HepG2 (cell line): ENCODE measurements around the gene SYNC. TPM values are rescaled to one million over a fixed set of nuclear protein-coding genes. Genes with fewer than 3 reads are reported as not detected.

Source experiments
- DPF2 ChIP-seq: sonication (generic); formaldehyde crosslinking; IDR thresholded peaks from 2 replicates; pipeline ENCODE4 v1.4.0; 2020; ENCODE audit warnings: mild to moderate bottlenecking, low read depth, missing genetic modification reagents, borderline replicate concordance
- ERF ChIP-seq: IDR thresholded peaks from 2 replicates; pipeline ENCODE4 v1.6.1; 2018; ENCODE audit warnings: missing biosample characterization, missing genetic modification reagents
- HNF4A ChIP-seq: sonication (generic); formaldehyde crosslinking; IDR thresholded peaks from 2 replicates; pipeline ENCODE4 v1.4.0; 2020; ENCODE audit warnings: missing genetic modification reagents
- HNF4G ChIP-seq, 2 experiments: sonication (generic) in 1 of 2; formaldehyde crosslinking in 1 of 2; IDR thresholded peaks; 2 replicates each; pipeline versions ENCODE4 v1.4.0 to v1.6.1; 2011 to 2020; ENCODE audit warnings: borderline replicate concordance in 2 of 2, low read depth in 2 of 2, mild to moderate bottlenecking in 2 of 2, low read length in 1 of 2, missing genetic modification reagents in 1 of 2, moderate library complexity in 1 of 2
- HOXA3 ChIP-seq: sonication (generic); formaldehyde crosslinking; IDR thresholded peaks from 2 replicates; pipeline ENCODE4 v1.5.0; 2020; ENCODE audit warnings: missing genetic modification reagents
- ISL2 ChIP-seq: sonication (generic); formaldehyde crosslinking; IDR thresholded peaks from 2 replicates; pipeline ENCODE4 v1.5.0; 2020; ENCODE audit warnings: missing genetic modification reagents
- REXO4 ChIP-seq: sonication (generic); formaldehyde crosslinking; IDR thresholded peaks from 2 replicates; pipeline ENCODE4 v1.8.0; 2022; ENCODE audit warnings: missing genetic modification reagents, mild to moderate bottlenecking, borderline replicate concordance
- TGIF2 ChIP-seq: IDR thresholded peaks from 2 replicates; pipeline ENCODE4 v1.6.1; 2016; ENCODE audit warnings: control low read depth, missing compliant biosample characterization
- ZBTB7B ChIP-seq: sonication (generic); formaldehyde crosslinking; IDR thresholded peaks from 2 replicates; pipeline ENCODE4 v1.4.0; 2020; ENCODE audit warnings: missing genetic modification reagents
- ZMYM2 ChIP-seq: sonication (generic); formaldehyde crosslinking; IDR thresholded peaks from 2 replicates; pipeline ENCODE4 v1.8.0; 2022; ENCODE audit warnings: mild to moderate bottlenecking, missing genetic modification reagents
- ZNF331 ChIP-seq: sonication (generic); formaldehyde crosslinking; IDR thresholded peaks from 2 replicates; pipeline ENCODE4 v1.4.0; 2020; ENCODE audit warnings: missing genetic modification reagents
- polyA plus RNA-seq, 8 experiments: library from polyadenylated mRNA; depleted of rRNA in 3 of 8; stranded (reverse) in 7 of 8; unstranded in 1 of 8; fragments of >200 nt; fragmentation: Illumina TruSeq in 4 of 8; extraction: Trizol in 4 of 8; gene quantifications; 2 replicates each; pipeline versions ENCODE4 v1.2.1 to v1.2.3, GENCODE V29; 2011 to 2016; ENCODE audit warnings: low read depth in 4 of 8, missing spikeins in 1 of 8, mixed read lengths in 1 of 8; ENCODE audit not compliant: insufficient read depth in 1 of 8
- total RNA-seq, 5 experiments: library from RNA; depleted of rRNA; stranded (reverse); fragments of >200 nt; fragmentation: Illumina TruSeq; extraction: Trizol; gene quantifications; 2 replicates each; pipeline ENCODE4 v1.2.3, GENCODE V29; 2016; ENCODE audit warnings: low read depth in 1 of 5
- TF ChIP-seq, protein P1 (sequence below), 2 experiments: sonication (generic) in 1 of 2; formaldehyde crosslinking in 1 of 2; IDR thresholded peaks; 2 replicates each; pipeline versions ENCODE4 v1.4.0 to v1.6.1; 2016 to 2020; ENCODE audit warnings: borderline replicate concordance in 1 of 2, low read depth in 1 of 2, mild to moderate bottlenecking in 1 of 2, missing genetic modification reagents in 1 of 2
- TF ChIP-seq, protein P2 (sequence below): sonication (generic); formaldehyde crosslinking; IDR thresholded peaks from 2 replicates; pipeline ENCODE4 v1.4.0; 2020; ENCODE audit warnings: missing genetic modification reagents
- TF ChIP-seq, protein P3 (sequence below): sonication (generic); formaldehyde crosslinking; conservative IDR thresholded peaks from 2 replicates; pipeline ENCODE4 v1.4.0; 2020; ENCODE audit warnings: mild to moderate bottlenecking, missing genetic modification reagents, moderate library complexity

The SYNC gene
- total and polyA plus RNA-seq, 2 of the 13 experiments (the other 11 are each of a cell fraction or from before 2014, with no cell fraction given) = 2.4 to 5.4 TPM

DNA sequence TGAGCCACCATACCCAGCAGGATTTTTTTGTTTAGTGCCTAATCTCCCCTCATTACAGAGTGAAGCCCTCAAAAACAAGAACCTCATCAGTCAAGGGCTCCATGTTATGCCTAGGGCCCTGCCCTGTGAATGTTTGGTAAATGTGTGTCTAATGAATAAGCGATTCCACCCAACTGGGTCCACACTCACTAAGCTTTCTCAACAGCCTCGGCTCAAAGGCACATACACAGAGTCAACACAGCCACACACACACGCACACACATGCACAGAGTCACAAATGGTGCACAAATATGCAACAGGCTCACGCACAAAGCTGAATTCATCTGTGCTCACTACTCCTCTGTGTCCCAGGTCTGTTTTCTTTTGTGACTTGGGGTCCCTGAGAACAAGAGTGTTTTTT is 11.7 kb upstream of the SYNC start (continued):
- TF ChIP-seq ISL2 (CRISPR knock-in tag) = peak; percentile 14; the same call in 1 of the 2 replicates
- TF ChIP-seq REXO4 (CRISPR knock-in tag) = no peak
- TF ChIP-seq TGIF2 (CRISPR knock-in tag) = no peak
- TF ChIP-seq ZBTB7B (CRISPR knock-in tag) = peak; percentile 60; the same call in 1 of the 2 replicates
- TF ChIP-seq HNF4A (CRISPR knock-in tag) = peak; percentile 89
- peak; percentile 84 for TF ChIP-seq DPF2
- peak; percentile 76 for TF ChIP-seq HOXA3 (CRISPR knock-in tag)
- TF ChIP-seq, protein P1, sequence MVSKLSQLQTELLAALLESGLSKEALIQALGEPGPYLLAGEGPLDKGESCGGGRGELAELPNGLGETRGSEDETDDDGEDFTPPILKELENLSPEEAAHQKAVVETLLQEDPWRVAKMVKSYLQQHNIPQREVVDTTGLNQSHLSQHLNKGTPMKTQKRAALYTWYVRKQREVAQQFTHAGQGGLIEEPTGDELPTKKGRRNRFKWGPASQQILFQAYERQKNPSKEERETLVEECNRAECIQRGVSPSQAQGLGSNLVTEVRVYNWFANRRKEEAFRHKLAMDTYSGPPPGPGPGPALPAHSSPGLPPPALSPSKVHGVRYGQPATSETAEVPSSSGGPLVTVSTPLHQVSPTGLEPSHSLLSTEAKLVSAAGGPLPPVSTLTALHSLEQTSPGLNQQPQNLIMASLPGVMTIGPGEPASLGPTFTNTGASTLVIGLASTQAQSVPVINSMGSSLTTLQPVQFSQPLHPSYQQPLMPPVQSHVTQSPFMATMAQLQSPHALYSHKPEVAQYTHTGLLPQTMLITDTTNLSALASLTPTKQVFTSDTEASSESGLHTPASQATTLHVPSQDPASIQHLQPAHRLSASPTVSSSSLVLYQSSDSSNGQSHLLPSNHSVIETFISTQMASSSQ (IDR thresholded peaks at IDR 0.05; ENCODE audit: low read depth) = no peak
- TF ChIP-seq, protein P1 (CRISPR knock-in tag; IDR thresholded peaks at IDR 0.05; ENCODE audit: borderline replicate concordance) = 0 out of 2 replicates have a peak, but pooled peaks have one; percentile 29
- 0 out of 2 replicates have a peak, but pooled peaks have one; percentile 41 for TF ChIP-seq ERF (CRISPR knock-in tag)
- TF ChIP-seq, protein P2, sequence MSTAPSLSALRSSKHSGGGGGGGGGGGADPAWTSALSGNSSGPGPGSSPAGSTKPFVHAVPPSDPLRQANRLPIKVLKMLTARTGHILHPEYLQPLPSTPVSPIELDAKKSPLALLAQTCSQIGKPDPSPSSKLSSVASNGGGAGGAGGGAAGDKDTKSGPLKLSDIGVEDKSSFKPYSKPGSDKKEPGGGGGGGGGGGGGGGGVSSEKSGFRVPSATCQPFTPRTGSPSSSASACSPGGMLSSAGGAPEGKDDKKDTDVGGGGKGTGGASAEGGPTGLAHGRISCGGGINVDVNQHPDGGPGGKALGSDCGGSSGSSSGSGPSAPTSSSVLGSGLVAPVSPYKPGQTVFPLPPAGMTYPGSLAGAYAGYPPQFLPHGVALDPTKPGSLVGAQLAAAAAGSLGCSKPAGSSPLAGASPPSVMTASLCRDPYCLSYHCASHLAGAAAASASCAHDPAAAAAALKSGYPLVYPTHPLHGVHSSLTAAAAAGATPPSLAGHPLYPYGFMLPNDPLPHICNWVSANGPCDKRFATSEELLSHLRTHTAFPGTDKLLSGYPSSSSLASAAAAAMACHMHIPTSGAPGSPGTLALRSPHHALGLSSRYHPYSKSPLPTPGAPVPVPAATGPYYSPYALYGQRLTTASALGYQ = 0 out of 2 replicates have a peak, but pooled peaks have one; percentile 27
- TF ChIP-seq, protein P3, sequence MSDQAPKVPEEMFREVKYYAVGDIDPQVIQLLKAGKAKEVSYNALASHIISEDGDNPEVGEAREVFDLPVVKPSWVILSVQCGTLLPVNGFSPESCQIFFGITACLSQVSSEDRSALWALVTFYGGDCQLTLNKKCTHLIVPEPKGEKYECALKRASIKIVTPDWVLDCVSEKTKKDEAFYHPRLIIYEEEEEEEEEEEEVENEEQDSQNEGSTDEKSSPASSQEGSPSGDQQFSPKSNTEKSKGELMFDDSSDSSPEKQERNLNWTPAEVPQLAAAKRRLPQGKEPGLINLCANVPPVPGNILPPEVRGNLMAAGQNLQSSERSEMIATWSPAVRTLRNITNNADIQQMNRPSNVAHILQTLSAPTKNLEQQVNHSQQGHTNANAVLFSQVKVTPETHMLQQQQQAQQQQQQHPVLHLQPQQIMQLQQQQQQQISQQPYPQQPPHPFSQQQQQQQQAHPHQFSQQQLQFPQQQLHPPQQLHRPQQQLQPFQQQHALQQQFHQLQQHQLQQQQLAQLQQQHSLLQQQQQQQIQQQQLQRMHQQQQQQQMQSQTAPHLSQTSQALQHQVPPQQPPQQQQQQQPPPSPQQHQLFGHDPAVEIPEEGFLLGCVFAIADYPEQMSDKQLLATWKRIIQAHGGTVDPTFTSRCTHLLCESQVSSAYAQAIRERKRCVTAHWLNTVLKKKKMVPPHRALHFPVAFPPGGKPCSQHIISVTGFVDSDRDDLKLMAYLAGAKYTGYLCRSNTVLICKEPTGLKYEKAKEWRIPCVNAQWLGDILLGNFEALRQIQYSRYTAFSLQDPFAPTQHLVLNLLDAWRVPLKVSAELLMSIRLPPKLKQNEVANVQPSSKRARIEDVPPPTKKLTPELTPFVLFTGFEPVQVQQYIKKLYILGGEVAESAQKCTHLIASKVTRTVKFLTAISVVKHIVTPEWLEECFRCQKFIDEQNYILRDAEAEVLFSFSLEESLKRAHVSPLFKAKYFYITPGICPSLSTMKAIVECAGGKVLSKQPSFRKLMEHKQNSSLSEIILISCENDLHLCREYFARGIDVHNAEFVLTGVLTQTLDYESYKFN (CRISPR knock-in tag) = peak; percentile 76
- TF ChIP-seq ZNF331 = 0 out of 2 replicates have a peak, but pooled peaks have one; percentile 33
- TF ChIP-seq ZMYM2 (CRISPR knock-in tag) = 0 out of 2 replicates have a peak, but pooled peaks have one; percentile 51
- peak; percentile 56 for TF ChIP-seq HNF4G (IDR thresholded peaks at IDR 0.05; ENCODE audit: borderline replicate concordance, low read depth, low read length)
- TF ChIP-seq HNF4G (CRISPR knock-in tag; IDR thresholded peaks at IDR 0.05; ENCODE audit: borderline replicate concordance, low read depth) = no peak
